HEK293T (cell line): ENCODE measurements around the gene NCL.

Experiments
- BHLHE40 ChIP-seq: fragments of 450-650 bp; IDR thresholded peaks from 2 replicates; pipeline ENCODE4 v1.6.1; 2016; ENCODE audit warnings: mild to moderate bottlenecking, moderate library complexity, borderline replicate concordance
- ELF4 ChIP-seq: fragments of 450-650 bp; IDR thresholded peaks from 2 replicates; pipeline ENCODE4 v1.6.1; 2017; ENCODE audit warnings: antibody characterized with exemption
- FOXM1 ChIP-seq: fragments of 450-650 bp; IDR thresholded peaks from 2 replicates; pipeline ENCODE4 v1.6.1; 2017; ENCODE audit warnings: mild to moderate bottlenecking, borderline replicate concordance
- NFRKB ChIP-seq: fragments of 450-650 bp; IDR thresholded peaks from 2 replicates; pipeline ENCODE4 v1.6.1; 2016; ENCODE audit warnings: mild to moderate bottlenecking, moderate library complexity
- SP1 ChIP-seq: fragments of 450-650 bp; IDR thresholded peaks from 2 replicates; pipeline ENCODE4 v1.6.1; 2017
- SUZ12 ChIP-seq: fragments of 450-650 bp; IDR thresholded peaks from 2 replicates; pipeline ENCODE4 v1.6.1; 2016; ENCODE audit warnings: mild to moderate bottlenecking
- TARDBP ChIP-seq: fragments of 450-650 bp; IDR thresholded peaks from 2 replicates; pipeline ENCODE4 v1.6.1; 2016
- ZNF384 ChIP-seq: fragments of 450-650 bp; IDR thresholded peaks from 2 replicates; pipeline ENCODE4 v1.6.1; 2016

GRCh38 chr2:231429901-231430300 lies 34.4 kb downstream of the NCL start:
- TF ChIP-seq SP1 (no peak), FOXM1 (no peak), BHLHE40 (no peak), TARDBP (no peak), NFRKB (no peak), ELF4 (no peak), SUZ12 (no peak), ZNF384 (no peak)
